ENCODE data around the gene SRRM5. TPM values are rescaled to one million over a fixed set of nuclear protein-coding genes. Genes with fewer than 3 reads are reported as not detected.

Gene SRRM5
- total and polyA plus RNA-seq, 2 of the 4 experiments (the other 2 are of a cell fraction) = 0.10 TPM; not detected in 1

GRCh38 chr19:43618921-43619261 is 7.0 kb downstream of the SRRM5 start:
- peak; percentile 28 for ATAC-seq (ENCODE audit: low read depth)
- Histone ChIP-seq H3K9me3 (ENCODE audit: control insufficient read depth, insufficient read depth, low read length) (no peaks in the 10 kb centered on the region), H4K5ac (ENCODE audit: low read depth, low read length) (peak overlapping the region; percentile 84), H2BK5ac (ENCODE audit: low read depth, low read length, poor library complexity, severe bottlenecking) (peak overlapping the region; percentile 68), H3K4me3 (ENCODE audit: insufficient read depth, low read depth, low read length) (peak overlapping the region; percentile 66), H2BK15ac (ENCODE audit: low read depth, low read length) (peak overlapping the region; percentile 55; the same call in 1 of the 3 replicates), H3K18ac (ENCODE audit: low read depth, low read length) (peak overlapping the region; percentile 12), H2AK9ac (replicated peaks; ENCODE audit: low read depth, low read length, poor library complexity) (peak overlapping the region; percentile 96), H3K27ac (ENCODE audit: insufficient read depth, low read length) (peak overlapping the region; percentile 77), H3K27me3 (ENCODE audit: control insufficient read depth, insufficient read depth, low read length) (no peaks in the 10 kb centered on the region), H3K4me2 (ENCODE audit: low read depth, low read length) (peak overlapping the region; percentile 86), H3K36me3 (ENCODE audit: control insufficient read depth, insufficient read depth, low read length) (peaks cover 3% of the 10 kb centered on the region; the same call in 1 of the 2 replicates), H4K20me1 (ENCODE audit: insufficient read depth, low read length) (no peaks in the 10 kb centered on the region; the same call in 1 of the 2 replicates), H3K56ac (ENCODE audit: extremely low read depth, insufficient read depth, low read length) (peak overlapping the region; percentile 58), H3K79me1 (ENCODE audit: low read depth in 1 of 2, low read length in 2 of 2) (peaks cover 33 to 63% of the 10 kb centered on the region in 2 experiments), H2BK120ac (ENCODE audit: low read depth, low read length) (peak overlapping the region; percentile 35), H4K8ac (ENCODE audit: low read depth in 2 of 2, low read length in 2 of 2) (peak overlapping the region; percentile 98 to 99), H3K9me1 (ENCODE audit: insufficient read depth, low read length) (peaks cover 7% of the 10 kb centered on the region), H2BK20ac (ENCODE audit: low read depth, low read length) (no peak overlapping the region), H4K91ac (ENCODE audit: insufficient read depth, low read depth, low read length) (peak overlapping the region; percentile 92), H3K23ac (ENCODE audit: low read depth, low read length) (peak overlapping the region; percentile 65), H2AK5ac (ENCODE audit: low read depth, low read length) (peak overlapping the region; percentile 78), H3K4me1 (ENCODE audit: control insufficient read depth, insufficient read depth, low read length) (peaks cover 6% of the 10 kb centered on the region), H2AFZ (replicated peaks; ENCODE audit: low read length, poor library complexity) (peak overlapping the region; percentile 99), H3K4ac (ENCODE audit: low read depth, low read length) (peak overlapping the region; percentile 97), H3K9ac (ENCODE audit: low read depth, low read length) (peak overlapping the region; percentile 82), H3K14ac (replicated peaks; ENCODE audit: low read depth, low read length) (peak overlapping the region; percentile 95)
- no TSS peak for BruUV-seq (replicated peaks)
- dilution Hi-C loops (cut with HindIII; ENCODE audit: low sequenced_read_pairs, unreplicated experiment) (no loop called here), in situ Hi-C loops (cut with MboI; ENCODE audit: low sequenced_read_pairs) (no loop called here), intact Hi-C loops (cut with micrococcal nuclease) (no loop called here)
- DNase-seq = peak; percentile 8
- TF ChIP-seq MXI1 (IDR thresholded peaks at IDR 0.05; ENCODE audit: borderline replicate concordance, low read depth, low read length) (no peak), CEBPB (IDR thresholded peaks at IDR 0.05; ENCODE audit: low read depth, low read length) (no peak), CTCF (conservative IDR thresholded peaks at IDR 0.05; ENCODE audit: low read depth, low read length) (no peak), RCOR1 (IDR thresholded peaks at IDR 0.05; ENCODE audit: insufficient replicate concordance, low read length) (no peak), RFX5 (IDR thresholded peaks at IDR 0.05; ENCODE audit: low read depth, low read length) (no peak), MAFK (IDR thresholded peaks at IDR 0.05; ENCODE audit: low read depth, low read length) (no peak)
- WGBS, 2 experiments (ENCODE audit: extremely low coverage in 2 of 2, insufficient read length in 1 of 2) = 0% methylated on average over 12 of the region's 14 CpGs; no CpG with 5 or more reads in 1 of the 2 experiments
- CTCF ChIA-PET = interaction anchor here (0.7 kb wide), 1 partner anchor 98 kb away, joined by 3 read pairs; no protein-coding TSS in a partner anchor
- POLR2A ChIA-PET (ENCODE audit: unreplicated experiment) = no interaction called here
